ENCODE measurements around the gene DISP2.

DISP2 gene

GRCh38 chr15:40347559-40348473 lies 10.2 kb upstream of the DISP2 start:
- no peak for DNase-seq (ENCODE audit: extremely low read depth, low read depth)

GRCh38 chr15:40348474-40348870 lies 9.5 kb upstream of the DISP2 start:
- TF ChIP-seq CTCF (IDR thresholded peaks at IDR 0.05; ENCODE audit: low read depth, low read length, missing control alignments): no peak
- H3K4me3 ChIP-seq (replicated peaks; ENCODE audit: low read depth, low read length): no peak overlapping the region
- no peak for DNase-seq (ENCODE audit: extremely low read depth, low read depth)

More at GRCh38 chr15:40347559-40348473, 10.2 kb upstream of the DISP2 start:
- TF ChIP-seq CTCF (IDR thresholded peaks at IDR 0.05; ENCODE audit: low read depth, low read length, missing control alignments): no peak
- no peak overlapping the region for H3K4me3 ChIP-seq (replicated peaks; ENCODE audit: low read depth, low read length)

GRCh38 chr15:40349163-40349562 lies 8.9 kb upstream of the DISP2 start:
- H3K4me3 ChIP-seq (replicated peaks; ENCODE audit: low read depth, low read length): no peak overlapping the region
- TF ChIP-seq CTCF (IDR thresholded peaks at IDR 0.05; ENCODE audit: low read depth, low read length, missing control alignments): no peak

GRCh38 chr15:40352281-40352901 lies 5.6 kb upstream of the DISP2 start:
- TF ChIP-seq CTCF (IDR thresholded peaks at IDR 0.05; ENCODE audit: low read depth, low read length, missing control alignments): no peak
- no peak overlapping the region for H3K4me3 ChIP-seq (replicated peaks; ENCODE audit: low read depth, low read length)
- no peak for DNase-seq (ENCODE audit: extremely low read depth, low read depth)

More at GRCh38 chr15:40349163-40349562, 8.9 kb upstream of the DISP2 start:
- no peak for DNase-seq (ENCODE audit: extremely low read depth, low read depth)

GRCh38 chr15:40353697-40354096 lies 4.3 kb upstream of the DISP2 start:
- no peak for TF ChIP-seq CTCF (IDR thresholded peaks at IDR 0.05; ENCODE audit: low read depth, low read length, missing control alignments)
- no peak for DNase-seq (ENCODE audit: extremely low read depth, low read depth)
- H3K4me3 ChIP-seq (replicated peaks; ENCODE audit: low read depth, low read length): no peak overlapping the region

- DNase-seq (ENCODE audit: extremely low read depth, low read depth): no peak
- H3K4me3 ChIP-seq (replicated peaks; ENCODE audit: low read depth, low read length): no peak overlapping the region
- TF ChIP-seq CTCF (IDR thresholded peaks at IDR 0.05; ENCODE audit: low read depth, low read length, missing control alignments): peak; percentile 62
These were observed 3.4 kb upstream of the DISP2 start for GRCh38 chr15:40354408-40355171.
